Measurements from ENCODE around the gene C14orf119. TPM values are rescaled to one million over a fixed set of nuclear protein-coding genes. Genes with fewer than 3 reads are reported as not detected.

C14orf119 gene
- total RNA-seq, 1 donor from 2014 or later = 27.5 TPM

GRCh38 chr14:23139874-23140273 is 44.6 kb downstream of the C14orf119 start:
- TF ChIP-seq CTCF (IDR thresholded peaks at IDR 0.05; ENCODE audit: insufficient read depth, low read length, poor library complexity, severe bottlenecking) = no peak
- Histone ChIP-seq H3K36me3 (ENCODE audit: control insufficient read depth, insufficient read depth, low read length) (no peaks in the 10 kb centered on the region), H3K27me3 (ENCODE audit: control insufficient read depth, insufficient read depth, low read length) (no peaks in the 10 kb centered on the region), H3K4me3 (ENCODE audit: low read depth, low read length) (no peak overlapping the region)
- DNase-seq (ENCODE audit: low read depth) = no peak

GRCh38 chr14:23140371-23140770 is 45.1 kb downstream of the C14orf119 start:
- no peak for TF ChIP-seq CTCF (IDR thresholded peaks at IDR 0.05; ENCODE audit: insufficient read depth, low read length, poor library complexity, severe bottlenecking)
- Histone ChIP-seq H3K36me3 (ENCODE audit: control insufficient read depth, insufficient read depth, low read length) (no peaks in the 10 kb centered on the region), H3K27me3 (ENCODE audit: control insufficient read depth, insufficient read depth, low read length) (no peaks in the 10 kb centered on the region), H3K4me3 (ENCODE audit: low read depth, low read length) (no peak overlapping the region)
- no peak for DNase-seq (ENCODE audit: low read depth)

GRCh38 chr14:23141706-23142444 is 46.6 kb downstream of the C14orf119 start:
- Histone ChIP-seq H3K4me3 (ENCODE audit: low read depth, low read length) (no peak overlapping the region), H3K36me3 (ENCODE audit: control insufficient read depth, insufficient read depth, low read length) (no peaks in the 10 kb centered on the region), H3K27me3 (ENCODE audit: control insufficient read depth, insufficient read depth, low read length) (no peaks in the 10 kb centered on the region)
- no peak for DNase-seq (ENCODE audit: low read depth)
- no peak for TF ChIP-seq CTCF (IDR thresholded peaks at IDR 0.05; ENCODE audit: insufficient read depth, low read length, poor library complexity, severe bottlenecking)

- no peak overlapping the region for H3K4me3 ChIP-seq (ENCODE audit: low read depth, low read length)
- TF ChIP-seq CTCF (IDR thresholded peaks at IDR 0.05; ENCODE audit: insufficient read depth, low read length, poor library complexity, severe bottlenecking) = no peak
- no peaks in the 10 kb centered on the region for H3K27me3 ChIP-seq (ENCODE audit: control insufficient read depth, insufficient read depth, low read length)
- no peaks in the 10 kb centered on the region for H3K36me3 ChIP-seq (ENCODE audit: control insufficient read depth, insufficient read depth, low read length)
- DNase-seq (ENCODE audit: low read depth) = no peak
Observed at GRCh38 chr14:23142826-23143225, 47.5 kb downstream of the C14orf119 start.

- no peaks in the 10 kb centered on the region for H3K27me3 ChIP-seq (ENCODE audit: control insufficient read depth, insufficient read depth, low read length)
- TF ChIP-seq CTCF (IDR thresholded peaks at IDR 0.05; ENCODE audit: insufficient read depth, low read length, poor library complexity, severe bottlenecking) = no peak
- no peak overlapping the region for H3K4me3 ChIP-seq (ENCODE audit: low read depth, low read length)
- no peaks in the 10 kb centered on the region for H3K36me3 ChIP-seq (ENCODE audit: control insufficient read depth, insufficient read depth, low read length)
- DNase-seq (ENCODE audit: low read depth) = no peak
Observed at GRCh38 chr14:23143911-23144310, 48.6 kb downstream of the C14orf119 start.

- Histone ChIP-seq H3K27me3 (ENCODE audit: control insufficient read depth, insufficient read depth, low read length) (no peaks in the 10 kb centered on the region), H3K36me3 (ENCODE audit: control insufficient read depth, insufficient read depth, low read length) (no peaks in the 10 kb centered on the region), H3K4me3 (ENCODE audit: low read depth, low read length) (no peak overlapping the region)
- DNase-seq (ENCODE audit: low read depth) = no peak
- no peak for TF ChIP-seq CTCF (IDR thresholded peaks at IDR 0.05; ENCODE audit: insufficient read depth, low read length, poor library complexity, severe bottlenecking)
Observed at GRCh38 chr14:23145794-23146350, 50.6 kb downstream of the C14orf119 start.
